HG02885 (cell line): ENCODE measurements around the gene COL4A1.

Experiments used
- ATAC-seq: cut with Tn5 transposase; IDR thresholded peaks from one replicate; pipeline ENCODE4 v1.9.1; 2021; ENCODE audit warnings: mild to moderate bottlenecking; ENCODE audit not compliant: unreplicated experiment, poor library complexity

The COL4A1 gene

DNA sequence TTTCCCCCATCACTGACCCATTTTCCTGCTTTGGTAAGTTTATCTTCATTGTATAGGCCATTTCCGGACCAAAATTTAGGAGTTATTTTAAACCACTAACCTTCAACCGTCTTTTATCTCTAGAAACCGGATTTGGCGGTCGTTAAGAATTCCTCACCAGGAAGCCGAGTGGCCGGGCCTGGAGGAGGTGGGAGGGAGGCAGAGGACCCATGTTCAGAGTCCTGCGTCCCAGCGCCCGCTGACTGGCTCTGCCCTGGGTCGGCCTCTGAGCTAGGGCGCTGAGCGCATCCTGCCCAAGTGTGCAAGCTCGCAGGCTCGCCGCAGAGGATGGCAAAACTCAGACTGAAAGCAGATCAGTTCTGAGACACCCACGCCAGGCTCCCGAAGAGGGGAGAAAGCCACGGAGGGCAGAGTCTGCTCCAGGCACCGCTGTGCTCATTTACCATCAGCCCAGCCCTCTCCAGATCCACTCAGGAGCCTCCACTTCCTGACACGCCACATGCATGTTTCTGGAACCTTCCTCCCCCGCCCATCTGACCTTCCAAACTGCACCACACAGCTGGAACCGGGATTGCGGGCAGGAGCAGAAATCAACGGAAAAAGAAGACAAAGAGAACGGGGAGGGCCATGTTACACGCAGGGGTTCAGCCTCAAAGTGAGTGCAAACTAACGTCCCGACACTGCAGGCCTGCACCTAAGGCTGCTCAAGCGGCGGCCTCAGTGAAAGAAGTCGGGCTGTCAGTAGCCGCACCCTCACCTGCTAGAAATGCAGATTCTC is 8.3 kb downstream of the COL4A1 start:
- ATAC-seq = no peak

DNA sequence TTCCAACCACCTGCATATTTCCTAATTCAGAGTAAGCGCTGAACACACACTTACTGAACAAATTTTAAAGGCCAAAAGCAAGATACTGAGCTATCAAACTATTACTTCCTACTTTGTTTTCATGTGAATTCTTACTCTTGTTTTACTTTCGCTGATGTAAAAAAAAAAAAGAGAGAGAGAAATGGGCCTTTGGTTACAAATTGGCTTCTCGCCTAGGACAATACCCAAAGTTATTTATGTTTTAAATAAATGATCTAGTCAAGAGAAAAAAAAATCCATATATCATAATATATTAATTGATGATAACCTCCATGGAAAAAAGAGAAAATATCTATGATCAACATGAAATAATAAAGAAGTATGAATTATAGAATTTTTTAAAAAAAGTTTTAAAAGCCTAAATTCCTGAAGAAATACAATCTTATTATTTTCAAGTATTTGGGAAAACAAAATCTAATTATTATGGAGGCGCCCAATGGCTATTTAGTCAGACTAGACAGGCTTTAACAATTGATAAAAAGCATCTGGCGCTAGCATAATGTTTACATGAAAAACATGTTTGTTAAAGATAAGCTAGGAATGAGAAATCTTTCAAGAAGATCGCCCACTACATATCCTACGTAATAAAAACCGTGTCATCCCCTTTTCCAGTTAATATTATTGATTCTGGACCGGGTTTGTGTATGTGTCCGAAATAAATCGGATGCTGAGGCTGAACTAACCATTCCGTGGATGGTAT is 9.0 kb downstream of the COL4A1 start:
- no peak for ATAC-seq

DNA sequence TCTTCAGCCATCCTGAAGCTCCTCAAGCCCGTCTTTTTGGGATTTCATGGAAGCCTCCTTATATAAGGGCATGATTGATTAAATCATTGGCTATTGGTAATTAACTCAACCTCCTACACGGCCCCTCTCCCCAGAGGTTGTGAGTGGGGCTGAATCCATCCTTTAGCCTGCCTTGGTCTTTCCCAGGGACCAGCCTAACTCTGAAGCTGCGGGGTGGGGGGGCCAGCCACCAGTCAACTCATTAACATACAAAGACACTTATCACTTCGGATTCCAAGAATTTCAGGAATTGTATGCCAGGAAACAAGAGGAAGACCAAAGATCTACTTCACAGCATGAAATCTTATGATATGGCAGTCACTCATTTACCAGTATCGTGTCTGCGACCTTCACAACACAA is 9.9 kb downstream of the COL4A1 start:
- no peak for ATAC-seq

- no peak for ATAC-seq
Measured at GRCh38 chr13:110294622-110295021, 12.3 kb downstream of the COL4A1 start.

- no peak for ATAC-seq
Measured at GRCh38 chr13:110294146-110294545, 12.8 kb downstream of the COL4A1 start.

DNA sequence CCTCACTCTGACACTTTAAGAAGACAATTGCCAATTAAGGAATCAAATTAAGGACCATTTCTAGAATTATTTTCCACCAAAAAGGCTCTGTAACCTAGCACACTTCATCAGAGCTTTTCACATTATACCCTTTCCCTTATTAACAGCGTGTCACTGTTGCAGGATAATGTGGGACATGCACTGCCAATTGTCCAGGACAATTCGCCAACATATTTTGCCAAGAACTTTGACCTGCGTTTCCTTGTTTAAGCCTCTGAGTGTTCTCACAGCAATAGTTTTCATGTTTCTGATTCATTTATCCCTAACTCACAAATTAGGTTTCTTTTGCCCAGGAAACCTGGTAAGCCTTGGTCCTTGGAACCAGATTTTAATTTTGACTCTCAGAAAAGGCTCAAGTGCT is 13.3 kb downstream of the COL4A1 start:
- ATAC-seq = no peak

DNA sequence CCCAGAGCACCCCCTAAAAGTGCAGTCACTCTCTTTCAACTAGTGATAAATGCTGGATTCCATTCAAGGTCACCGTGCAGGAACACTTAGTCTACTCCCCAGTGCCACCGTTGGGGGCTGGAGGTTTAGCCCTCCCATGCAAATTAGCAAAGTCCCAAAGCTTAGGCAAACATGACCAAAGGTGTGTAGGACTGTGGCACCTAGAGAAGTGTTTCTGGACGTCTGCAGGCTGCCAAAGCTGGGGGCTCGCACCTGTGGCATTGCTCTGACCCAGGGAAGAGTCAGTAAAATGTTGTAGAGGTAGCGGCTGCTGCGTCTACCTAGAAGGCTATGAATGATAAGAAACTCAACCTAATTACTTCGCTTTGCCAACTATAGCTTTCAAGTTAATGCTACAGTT is 13.9 kb downstream of the COL4A1 start:
- ATAC-seq = no peak

- no peak for ATAC-seq
Measured at GRCh38 chr13:110291286-110291685, 15.7 kb downstream of the COL4A1 start.

- no peak for ATAC-seq
Measured at GRCh38 chr13:110290826-110291225, 16.1 kb downstream of the COL4A1 start.

- ATAC-seq = no peak
Measured at GRCh38 chr13:110290153-110290552, 16.8 kb downstream of the COL4A1 start.

DNA sequence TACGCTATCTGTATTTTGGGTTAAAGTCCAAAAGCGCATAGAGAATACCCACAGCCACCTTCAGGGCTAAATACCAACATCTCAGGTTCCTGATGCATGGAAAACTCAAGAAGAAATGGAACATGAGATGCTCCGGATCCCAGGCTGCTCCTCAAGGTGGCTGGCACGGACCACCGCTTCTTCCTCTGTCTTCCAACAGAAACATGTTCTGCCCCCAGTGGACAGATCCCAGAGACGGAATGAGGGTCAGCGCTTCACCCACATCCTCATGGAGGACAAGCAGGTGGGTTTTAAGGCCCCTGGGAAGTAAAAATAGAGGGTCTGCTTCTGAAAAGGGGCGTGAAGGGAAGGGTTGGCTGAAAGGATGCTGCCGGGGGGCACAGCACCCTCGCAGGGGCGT is 17.3 kb downstream of the COL4A1 start:
- no peak for ATAC-seq

- no peak for ATAC-seq
Measured at GRCh38 chr13:110289174-110289573, 17.8 kb downstream of the COL4A1 start.

- no peak for ATAC-seq
Measured at GRCh38 chr13:110286833-110287819, 19.8 kb downstream of the COL4A1 start.

GRCh38 chr13:110285991-110286832 is 20.7 kb downstream of the COL4A1 start:
- ATAC-seq = no peak

DNA sequence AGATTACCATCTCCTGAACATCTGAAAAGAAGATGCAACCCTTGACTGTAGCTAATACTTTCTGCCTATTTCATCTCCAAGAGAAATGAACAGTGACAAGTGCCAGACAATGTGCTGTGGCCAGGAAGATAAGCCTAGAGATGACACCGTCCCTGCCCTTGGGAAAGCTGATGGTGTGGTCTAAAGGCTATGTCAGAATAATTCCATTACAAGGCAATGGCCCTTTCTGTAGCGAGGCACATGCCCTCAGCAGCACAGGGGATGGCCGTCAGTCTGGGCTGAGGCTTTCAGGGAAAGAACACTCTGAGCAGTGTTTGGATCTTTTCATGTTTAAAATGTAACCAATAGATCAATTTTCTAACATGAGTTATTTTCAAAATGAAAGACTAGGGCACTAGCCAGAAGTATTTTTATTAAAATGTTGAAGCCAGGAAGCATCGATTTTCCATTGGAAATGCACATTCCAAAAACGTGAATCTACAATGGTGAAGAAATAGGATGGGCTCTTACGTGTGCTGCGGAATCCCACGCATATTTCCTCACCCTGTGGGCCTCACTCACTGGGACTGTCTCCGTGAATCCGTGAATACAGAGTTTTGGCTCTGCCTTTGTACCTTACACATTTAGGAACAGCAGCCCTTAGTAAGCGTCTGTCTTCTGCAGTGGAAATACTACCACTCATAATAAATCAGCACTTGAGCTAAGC is 22.0 kb downstream of the COL4A1 start:
- ATAC-seq = no peak

DNA sequence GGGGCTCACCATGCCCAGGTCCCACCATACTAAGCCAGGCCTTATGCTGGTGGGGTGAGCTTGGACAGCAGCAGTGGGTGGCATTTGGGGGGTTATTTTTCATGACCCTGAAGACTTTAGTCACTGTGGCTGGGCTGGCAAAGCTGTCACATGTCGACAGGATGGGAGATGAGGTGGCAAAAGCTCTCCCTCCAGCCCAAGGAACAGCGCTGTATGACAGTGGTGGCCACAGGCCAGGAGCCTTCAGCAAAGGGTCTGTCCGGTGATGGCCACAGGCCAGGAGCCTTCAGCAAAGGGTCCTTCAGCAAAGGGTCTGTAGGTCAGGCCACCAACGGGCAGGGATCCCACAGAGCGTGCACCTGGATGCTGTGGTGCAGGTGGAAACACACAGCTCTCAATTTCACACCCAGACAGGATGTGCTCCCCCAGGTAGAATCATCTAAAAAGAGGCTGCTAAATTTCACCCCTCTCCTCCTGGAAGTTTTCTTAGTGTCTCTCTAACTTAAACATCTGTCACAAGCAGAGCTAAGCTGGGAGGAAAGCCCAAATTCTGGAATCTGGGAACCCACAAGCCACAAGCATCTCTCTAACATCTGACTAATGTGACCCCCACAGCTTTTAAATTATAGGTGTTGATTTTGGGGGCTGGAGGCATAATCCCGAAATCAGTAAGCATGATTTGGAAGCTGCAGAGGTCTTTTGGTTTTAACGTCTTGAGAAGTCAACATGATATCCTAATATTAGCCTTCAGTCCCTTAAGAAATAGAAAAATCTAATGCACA is 23.0 kb downstream of the COL4A1 start:
- no peak for ATAC-seq

GRCh38 chr13:110282316-110282841 is 24.6 kb downstream of the COL4A1 start:
- ATAC-seq = no peak

GRCh38 chr13:110281736-110282135 is 25.2 kb downstream of the COL4A1 start:
- no peak for ATAC-seq
